HG03135 (cell line): ENCODE data around the gene HECTD1.
"Not testable (repeated sequence)": the region's sequence is repeated elsewhere in the genome, so short reads cannot be mapped to it uniquely, and the experiment has no call there.

Experiments used
- ATAC-seq: cut with Tn5 transposase; IDR thresholded peaks from one replicate; pipeline ENCODE4 v1.9.1; 2021; ENCODE audit warnings: mild to moderate bottlenecking, moderate library complexity; ENCODE audit not compliant: unreplicated experiment

Gene HECTD1

GRCh38 chr14:31228533-31228932 is 20.9 kb upstream of the HECTD1 start:
- ATAC-seq = no peak

DNA sequence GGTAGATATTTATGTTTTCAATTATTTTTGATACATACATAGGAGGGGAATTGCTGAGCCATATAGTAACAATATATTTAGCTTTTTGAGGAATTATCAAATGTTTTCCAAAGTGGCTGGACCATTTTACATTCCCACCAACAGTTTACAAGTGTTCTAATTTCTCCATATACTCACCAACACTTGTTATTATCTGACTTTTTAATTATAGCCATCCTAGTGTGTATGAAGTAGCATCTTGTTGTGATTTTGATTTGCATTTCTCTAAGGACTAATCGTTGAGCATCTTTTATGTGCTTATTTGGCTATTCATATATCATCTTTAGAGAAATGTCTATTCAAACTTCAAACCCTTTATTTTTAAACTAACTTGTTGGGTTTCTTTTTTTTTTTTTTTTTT is 17.2 kb upstream of the HECTD1 start:
- no peak for ATAC-seq

DNA sequence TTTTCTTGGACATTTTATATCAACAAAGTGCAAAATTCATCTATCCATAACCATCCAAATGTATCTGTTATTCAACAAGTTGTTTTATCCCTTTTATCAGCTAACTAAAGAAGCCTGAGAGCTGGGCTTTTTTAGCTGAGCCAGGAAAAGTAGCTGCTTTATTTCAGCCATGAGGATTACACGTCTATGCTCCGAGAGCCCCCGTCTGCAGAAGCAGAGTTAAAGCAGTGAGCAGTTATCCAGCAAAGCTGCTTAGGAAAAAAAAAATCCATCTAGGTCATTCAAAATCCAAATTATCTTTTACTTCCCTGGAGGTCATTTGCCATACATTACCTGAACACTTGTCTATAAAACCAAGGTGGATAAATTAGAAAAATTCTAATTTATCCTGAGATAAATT is 15.7 kb upstream of the HECTD1 start:
- ATAC-seq = no peak

- ATAC-seq = no peak
These were observed 15.2 kb upstream of the HECTD1 start for GRCh38 chr14:31222834-31223233.

DNA sequence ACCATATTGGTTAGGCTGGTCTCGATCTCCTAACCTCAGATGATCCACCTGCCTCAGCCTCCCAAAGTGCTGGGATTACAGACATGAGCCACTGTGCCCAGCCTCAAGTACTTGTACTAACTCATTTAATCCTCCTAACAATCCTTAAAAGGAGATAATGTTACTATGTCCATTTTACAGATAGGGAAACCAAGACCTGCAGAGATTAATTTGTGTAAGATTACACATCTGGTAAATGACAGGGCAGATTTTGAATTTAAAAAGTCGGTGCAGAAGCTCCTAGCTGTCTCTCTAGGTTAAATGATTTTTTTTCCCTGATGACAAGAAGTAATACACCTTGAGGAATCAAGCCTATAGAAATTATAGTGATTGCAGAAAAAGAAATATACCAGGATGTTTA is 13.7 kb upstream of the HECTD1 start:
- ATAC-seq = no peak

- no peak for ATAC-seq
These were observed 11.6 kb upstream of the HECTD1 start for GRCh38 chr14:31219169-31219568.

DNA sequence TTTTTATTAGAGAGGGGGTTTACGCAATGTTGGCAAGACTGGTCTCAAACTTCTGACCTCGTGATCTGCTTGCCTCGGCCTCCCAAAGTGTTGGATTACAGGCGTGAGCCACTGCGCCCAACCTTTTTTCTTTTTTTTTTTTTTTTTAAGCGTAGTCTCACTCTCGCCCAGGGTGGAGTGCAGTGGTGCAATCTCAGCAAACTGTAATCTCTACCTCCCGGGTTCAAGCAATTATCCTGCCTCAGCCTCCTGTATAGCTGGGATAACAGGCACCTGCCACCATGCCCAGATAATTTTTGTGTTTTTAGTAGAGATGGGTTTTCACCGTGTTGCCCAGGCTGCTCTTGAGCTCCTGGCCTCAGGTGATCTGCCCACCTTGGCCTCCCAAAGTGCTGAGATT is 8.8 kb upstream of the HECTD1 start:
- ATAC-seq = no peak

GRCh38 chr14:31212893-31213292 is 5.3 kb upstream of the HECTD1 start:
- no peak for ATAC-seq

DNA sequence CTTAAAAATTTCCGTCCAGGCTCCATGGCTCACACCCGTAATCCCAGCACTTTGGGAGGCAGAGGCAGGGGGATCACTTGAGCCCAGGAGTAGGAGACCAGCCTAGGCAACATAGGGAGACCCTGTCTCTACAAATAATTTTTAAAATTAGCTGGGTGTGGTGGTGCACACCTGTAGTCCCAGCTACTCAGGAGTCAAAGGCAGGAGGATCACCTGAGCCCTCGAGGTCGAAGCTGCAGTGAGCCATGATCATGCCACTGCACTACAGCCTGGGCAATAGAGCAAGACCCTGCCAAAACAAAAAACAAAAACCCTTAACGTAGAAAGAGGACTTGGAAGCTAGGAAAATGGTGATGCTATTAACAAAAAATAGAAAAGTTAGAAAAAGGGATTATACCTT is 2.0 kb upstream of the HECTD1 start:
- ATAC-seq = no peak

DNA sequence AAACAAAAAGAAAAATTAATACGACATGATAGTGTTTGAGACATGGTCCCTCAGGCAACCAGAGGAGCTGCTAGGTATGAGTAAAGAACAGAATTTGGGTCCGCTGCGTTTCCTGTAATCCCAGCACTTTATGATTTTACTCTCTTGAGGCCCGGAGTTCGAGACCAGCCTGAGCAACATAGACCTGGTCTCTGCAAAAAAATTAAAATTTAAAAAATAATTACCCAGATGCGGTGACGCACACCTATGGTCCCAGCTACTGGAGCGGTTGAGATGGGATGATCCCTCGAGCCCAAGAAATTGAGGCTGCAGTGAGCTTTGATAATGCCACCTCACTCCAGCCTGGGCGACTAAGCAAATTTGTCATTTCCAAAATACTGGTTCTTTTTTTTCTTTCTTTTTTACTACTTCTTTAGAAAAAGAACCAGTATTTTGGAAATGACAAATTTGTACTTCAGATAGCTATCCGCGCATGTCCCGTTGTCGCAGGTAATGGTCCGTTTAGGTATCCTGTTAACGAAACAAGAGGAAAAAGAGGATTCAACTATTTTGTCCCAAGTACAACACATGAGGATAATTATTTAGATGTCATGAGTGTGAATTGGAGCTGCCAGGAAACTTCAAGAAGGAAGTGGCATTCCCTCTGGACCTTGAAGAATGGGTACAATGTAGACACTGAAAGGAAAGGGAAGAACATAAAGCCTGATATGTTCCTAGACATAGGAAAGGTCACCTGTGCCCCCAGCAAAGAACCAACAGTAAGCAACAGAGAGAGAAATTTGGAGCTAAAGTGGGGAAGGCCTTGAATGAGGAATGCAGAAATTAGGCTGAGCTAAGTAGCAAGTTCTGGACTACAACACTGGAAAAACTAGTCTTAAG is 1.2 kb upstream of the HECTD1 start:
- ATAC-seq = no peak

DNA sequence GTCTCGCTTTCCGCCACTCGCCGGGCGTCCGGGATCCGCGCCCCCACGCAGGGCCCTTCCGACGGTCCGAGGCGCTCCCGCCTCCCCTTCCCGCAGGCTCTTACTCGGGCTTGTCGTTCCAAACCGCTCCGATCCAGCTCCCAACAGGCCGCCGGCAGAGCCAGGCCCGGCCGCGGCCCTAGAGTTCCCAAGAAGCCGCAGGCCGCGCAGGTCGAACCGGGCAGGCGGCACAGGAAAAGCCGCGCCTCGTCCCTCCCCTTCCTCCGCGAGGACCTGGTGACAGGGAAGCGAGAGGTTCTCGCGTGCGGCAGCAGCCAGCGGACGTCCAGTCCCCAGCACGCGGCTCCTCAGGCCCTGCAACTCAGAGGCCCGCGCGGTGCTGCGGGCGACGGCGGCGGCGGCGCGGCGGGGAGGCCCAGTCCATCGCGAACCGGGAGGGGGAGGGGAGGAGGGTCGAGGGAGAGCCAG is 272 bp downstream of the HECTD1 start:
- ATAC-seq = no peak

GRCh38 chr14:31206536-31207286 is 882 bp downstream of the HECTD1 start:
- peak; percentile 9 for ATAC-seq

GRCh38 chr14:31205681-31206535 is 1.7 kb downstream of the HECTD1 start:
- ATAC-seq = no peak

DNA sequence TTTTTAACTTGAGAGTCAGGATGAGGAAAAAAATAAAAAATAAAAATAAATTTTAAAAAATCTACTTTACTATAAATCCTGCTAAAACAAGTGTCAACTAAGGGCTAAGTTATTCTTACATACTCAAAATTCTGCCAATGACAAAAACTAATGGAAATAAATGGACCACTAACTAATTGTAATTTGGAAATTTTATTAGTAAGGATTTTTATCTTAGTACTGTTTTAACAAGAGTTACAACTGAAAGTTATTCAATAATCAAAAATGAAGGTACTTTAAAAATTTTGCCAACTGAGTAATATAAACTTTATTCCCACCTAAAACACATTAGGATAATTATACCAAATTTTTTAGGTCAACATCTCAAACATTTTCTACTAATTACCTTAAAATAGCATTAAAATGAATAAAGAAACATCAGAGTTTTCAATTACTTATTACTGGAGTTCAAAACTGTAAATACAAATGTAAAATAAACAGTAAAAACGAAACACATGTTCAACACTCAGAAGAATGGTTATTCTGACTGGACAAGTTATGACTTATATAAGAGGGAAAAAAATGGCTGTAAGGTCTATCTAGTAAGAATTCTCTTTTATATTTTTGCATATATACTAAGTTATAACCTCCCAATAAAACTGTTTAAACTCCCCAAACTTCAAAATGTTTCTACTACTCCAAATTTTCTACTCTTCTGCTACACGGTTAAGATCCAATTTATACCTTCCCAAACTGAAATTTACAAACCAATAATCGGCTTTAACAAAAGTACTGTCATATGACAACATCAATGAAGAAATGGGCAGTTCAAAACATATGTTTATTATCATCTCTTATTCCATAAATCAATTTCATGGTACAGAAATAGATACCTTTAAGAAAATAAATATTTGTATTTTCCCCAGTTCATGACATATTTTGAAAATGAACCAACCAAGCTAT is 2.7 kb downstream of the HECTD1 start:
- ATAC-seq = no peak

DNA sequence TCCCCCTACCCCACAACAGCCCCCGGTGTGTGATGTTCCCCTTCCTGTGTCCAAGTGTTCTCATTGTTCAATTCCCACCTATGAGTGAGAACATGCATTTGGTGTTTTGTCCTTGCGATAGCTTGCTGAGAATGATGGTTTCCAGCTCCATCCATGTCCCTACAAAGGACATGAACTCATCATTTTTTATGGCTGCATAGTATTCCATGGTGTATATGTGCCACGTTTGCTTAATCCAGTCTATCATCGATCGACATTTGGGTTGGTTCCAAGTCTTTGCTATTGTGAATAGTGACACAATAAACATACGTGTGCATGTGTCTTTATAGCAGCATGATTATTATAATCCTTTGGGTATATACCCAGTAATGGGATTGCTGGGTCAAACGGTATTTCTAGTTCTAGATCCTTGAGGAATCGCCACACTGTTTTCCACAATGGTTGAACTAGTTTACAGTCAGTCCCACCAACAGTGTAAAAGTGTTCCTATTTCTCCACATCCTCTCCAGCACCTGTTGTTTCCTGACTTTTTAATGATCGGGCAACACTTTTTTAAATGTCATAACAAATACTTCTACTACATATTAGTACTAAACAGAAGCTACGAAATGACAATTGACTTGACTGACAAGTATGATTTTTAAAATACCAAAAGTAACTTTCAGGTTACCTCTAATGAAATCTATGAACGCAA is 3.5 kb downstream of the HECTD1 start:
- not testable (repeated sequence) for ATAC-seq

DNA sequence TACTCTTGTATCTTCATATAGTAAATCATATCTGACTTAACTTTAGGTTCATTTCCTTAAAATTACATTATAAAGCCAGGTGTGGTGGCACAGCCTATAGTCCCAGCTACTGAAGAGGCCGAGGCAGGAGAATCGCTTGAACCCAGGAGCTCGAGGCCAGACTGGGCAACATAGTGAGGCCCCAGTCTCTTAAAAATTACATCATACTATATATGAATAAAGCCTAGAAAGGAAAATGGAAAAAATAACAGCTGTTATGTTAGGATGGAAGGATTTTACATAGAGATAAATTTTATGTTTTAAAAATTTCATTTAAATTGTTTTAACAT is 4.2 kb downstream of the HECTD1 start:
- no peak for ATAC-seq

- ATAC-seq = no peak
These were observed 6.5 kb downstream of the HECTD1 start for GRCh38 chr14:31201111-31201510.

- no peak for ATAC-seq
These were observed 6.9 kb downstream of the HECTD1 start for GRCh38 chr14:31200702-31200990.

DNA sequence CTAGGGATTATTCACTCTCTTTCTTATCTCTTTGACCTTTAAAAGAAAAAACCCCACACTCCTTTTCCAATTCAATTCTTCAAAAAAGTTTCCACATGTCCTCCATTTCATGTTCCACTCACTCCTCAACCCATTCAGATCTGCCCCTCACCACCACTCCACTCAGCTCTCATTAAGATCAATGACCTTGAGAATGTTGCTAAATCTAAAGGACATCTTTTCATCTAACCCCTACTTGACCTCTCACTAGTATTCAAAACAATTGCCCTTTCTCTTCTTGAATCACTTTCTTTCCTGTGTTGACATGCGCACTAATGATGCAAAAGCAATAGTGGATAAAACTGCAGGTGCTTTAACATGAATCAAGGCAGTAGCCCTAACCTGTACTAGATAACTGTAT is 9.9 kb downstream of the HECTD1 start:
- no peak for ATAC-seq
